ENCODE measurements around the gene RFXANK.
"Not testable (repeated sequence)": the region's sequence is repeated elsewhere in the genome, so short reads cannot be mapped to it uniquely, and the experiment has no call there.

- TF ChIP-seq CTCF, POLR2A, POLR2AphosphoS5 (IDR thresholded peaks at IDR 0.05): not testable (repeated sequence)
Measured at GRCh38 chr19:19148504-19148903, 43.6 kb upstream of the RFXANK start.

Data from gastroesophageal sphincter (tissue), 3 donors.